ENCODE results near the gene FRMD7. TPM values are rescaled to one million over a fixed set of nuclear protein-coding genes. Genes with fewer than 3 reads are reported as not detected.

Gene FRMD7
- total RNA-seq, 6 donors from 2014 or later: not detected

DNA sequence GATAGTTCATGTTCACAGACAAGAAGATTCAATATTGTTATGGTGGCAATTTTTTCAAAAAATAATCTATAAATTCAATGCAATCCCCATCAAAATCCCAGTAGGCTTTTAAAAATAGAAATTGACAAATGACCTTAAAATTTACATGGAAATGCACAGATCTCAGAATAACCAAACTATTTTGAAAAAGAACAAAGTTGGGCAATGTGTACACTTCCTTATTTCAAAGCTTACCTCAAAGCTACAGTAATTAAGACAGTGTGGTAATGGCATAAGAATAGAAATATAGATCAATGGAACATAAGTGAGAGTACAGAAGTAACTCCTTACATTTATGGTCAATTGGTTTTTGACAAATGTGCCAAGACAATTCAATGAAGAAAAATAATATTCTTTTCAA is 39.0 kb downstream of the FRMD7 start:
- DNase-seq: no peak
- H3K36me3 ChIP-seq: no peaks in the 10 kb centered on the region
- no peaks in the 10 kb centered on the region for H3K27me3 ChIP-seq
- H3K4me1 ChIP-seq: no peaks in the 10 kb centered on the region
- no peaks in the 10 kb centered on the region for H3K9me3 ChIP-seq
- no peak overlapping the region for H3K4me3 ChIP-seq
- H3K27ac ChIP-seq: no peak overlapping the region
- TF ChIP-seq, protein P1, sequence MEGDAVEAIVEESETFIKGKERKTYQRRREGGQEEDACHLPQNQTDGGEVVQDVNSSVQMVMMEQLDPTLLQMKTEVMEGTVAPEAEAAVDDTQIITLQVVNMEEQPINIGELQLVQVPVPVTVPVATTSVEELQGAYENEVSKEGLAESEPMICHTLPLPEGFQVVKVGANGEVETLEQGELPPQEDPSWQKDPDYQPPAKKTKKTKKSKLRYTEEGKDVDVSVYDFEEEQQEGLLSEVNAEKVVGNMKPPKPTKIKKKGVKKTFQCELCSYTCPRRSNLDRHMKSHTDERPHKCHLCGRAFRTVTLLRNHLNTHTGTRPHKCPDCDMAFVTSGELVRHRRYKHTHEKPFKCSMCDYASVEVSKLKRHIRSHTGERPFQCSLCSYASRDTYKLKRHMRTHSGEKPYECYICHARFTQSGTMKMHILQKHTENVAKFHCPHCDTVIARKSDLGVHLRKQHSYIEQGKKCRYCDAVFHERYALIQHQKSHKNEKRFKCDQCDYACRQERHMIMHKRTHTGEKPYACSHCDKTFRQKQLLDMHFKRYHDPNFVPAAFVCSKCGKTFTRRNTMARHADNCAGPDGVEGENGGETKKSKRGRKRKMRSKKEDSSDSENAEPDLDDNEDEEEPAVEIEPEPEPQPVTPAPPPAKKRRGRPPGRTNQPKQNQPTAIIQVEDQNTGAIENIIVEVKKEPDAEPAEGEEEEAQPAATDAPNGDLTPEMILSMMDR (IDR thresholded peaks at IDR 0.05): no peak
- no peak for TF ChIP-seq POLR2AphosphoS5 (IDR thresholded peaks at IDR 0.05)
- TF ChIP-seq EP300 (IDR thresholded peaks at IDR 0.05): no peak
- no peak for TF ChIP-seq POLR2A (IDR thresholded peaks at IDR 0.05)
- no peak for ATAC-seq (ENCODE audit: low FRiP score in 2 of 2)

- Histone ChIP-seq H3K9me3 (no peaks in the 10 kb centered on the region), H3K4me1 (no peaks in the 10 kb centered on the region), H3K36me3 (no peaks in the 10 kb centered on the region), H3K4me3 (no peak overlapping the region), H3K27ac (no peak overlapping the region), H3K27me3 (no peaks in the 10 kb centered on the region)
- no peak for ATAC-seq (ENCODE audit: low FRiP score in 2 of 2)
- WGBS, 2 donors: 38 to 41% methylated on average over 2 of the region's 2 CpGs
- no peak for DNase-seq
- no peak for TF ChIP-seq EP300 (IDR thresholded peaks at IDR 0.05)
- TF ChIP-seq, protein P1 (IDR thresholded peaks at IDR 0.05): no peak
- TF ChIP-seq POLR2AphosphoS5 (IDR thresholded peaks at IDR 0.05): no peak
Observed at GRCh38 chrX:132086672-132087071, 41.1 kb downstream of the FRMD7 start.

- TF ChIP-seq POLR2A (IDR thresholded peaks at IDR 0.05): no peak
- no peak for TF ChIP-seq POLR2AphosphoS5 (IDR thresholded peaks at IDR 0.05)
- Histone ChIP-seq H3K36me3 (no peaks in the 10 kb centered on the region), H3K27ac (no peak overlapping the region), H3K27me3 (no peaks in the 10 kb centered on the region), H3K9me3 (no peaks in the 10 kb centered on the region), H3K4me1 (no peaks in the 10 kb centered on the region), H3K4me3 (no peak overlapping the region)
- DNase-seq (no peak), ATAC-seq (ENCODE audit: low FRiP score in 2 of 2) (no peak)
- WGBS, 2 donors: 11 to 16% methylated on average over 2 to 3 of the region's 3 CpGs
Observed at GRCh38 chrX:132085786-132086185, 42.0 kb downstream of the FRMD7 start.

GRCh38 chrX:132077912-132078311 is 49.9 kb downstream of the FRMD7 start:
- no peak for ATAC-seq (ENCODE audit: low FRiP score in 2 of 2)
- H3K9me3 ChIP-seq: no peaks in the 10 kb centered on the region
- H3K36me3 ChIP-seq: no peaks in the 10 kb centered on the region
- 76 to 96% methylated on average over 3 of the region's 3 CpGs for WGBS, 2 donors
- no peak for DNase-seq
- H3K27me3 ChIP-seq: no peaks in the 10 kb centered on the region
- no peak overlapping the region for H3K4me3 ChIP-seq
- TF ChIP-seq EP300 (IDR thresholded peaks at IDR 0.05) (no peak), POLR2A (IDR thresholded peaks at IDR 0.05) (no peak), POLR2AphosphoS5 (IDR thresholded peaks at IDR 0.05) (no peak)
- TF ChIP-seq, protein P1 (IDR thresholded peaks at IDR 0.05): no peak
- no peak overlapping the region for H3K27ac ChIP-seq
- H3K4me1 ChIP-seq: no peaks in the 10 kb centered on the region

DNA sequence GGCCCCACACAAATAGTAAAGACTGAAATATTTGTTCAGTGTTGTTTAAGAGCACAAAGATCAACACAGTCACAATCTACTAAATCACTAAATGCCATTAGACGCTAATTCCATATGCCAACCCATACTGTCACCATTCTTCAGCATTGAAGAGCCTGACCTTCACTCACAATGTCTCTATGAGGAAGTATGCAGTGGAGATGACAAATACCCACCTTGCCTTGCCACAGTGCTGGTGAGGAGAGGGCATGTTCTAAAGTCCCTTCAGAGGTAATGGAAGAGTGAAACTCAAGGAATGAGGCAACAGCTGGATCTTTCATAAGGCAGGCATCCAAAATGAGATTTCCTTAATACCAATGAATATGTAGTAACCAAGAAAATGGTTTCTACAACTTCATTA is 50.4 kb downstream of the FRMD7 start:
- Histone ChIP-seq H3K27ac (no peak overlapping the region), H3K4me3 (no peak overlapping the region), H3K27me3 (no peaks in the 10 kb centered on the region), H3K9me3 (no peaks in the 10 kb centered on the region), H3K4me1 (no peaks in the 10 kb centered on the region), H3K36me3 (no peaks in the 10 kb centered on the region)
- ATAC-seq (ENCODE audit: low FRiP score in 2 of 2): no peak
- no peak for DNase-seq
- no peak for TF ChIP-seq POLR2AphosphoS5 (IDR thresholded peaks at IDR 0.05)
- no peak for TF ChIP-seq EP300 (IDR thresholded peaks at IDR 0.05)
- TF ChIP-seq, protein P1 (IDR thresholded peaks at IDR 0.05): no peak
- TF ChIP-seq POLR2A (IDR thresholded peaks at IDR 0.05): no peak
- WGBS, 2 donors: 88% methylated on average over 1 of the region's 1 CpG; no CpG with 5 or more reads in 1 of the 2 donors

Measured in upper lobe of left lung (tissue), 6 donors.